HEK293 (cell line): ENCODE results near the gene TAP2.

Source experiments
- TF ChIP-seq, protein P1 (sequence below): fragments of 450-650 bp; formaldehyde crosslinking; IDR thresholded peaks from 2 replicates; pipeline ENCODE4 v1.5.1; 2016; ENCODE audit warnings: missing biosample characterization, missing genetic modification characterization
- TF ChIP-seq, protein P2 (sequence below): fragments of 450-650 bp; formaldehyde crosslinking; conservative IDR thresholded peaks from 2 replicates; pipeline ENCODE4 v1.5.1; 2016; ENCODE audit warnings: low read depth, missing biosample characterization, missing genetic modification characterization

DNA sequence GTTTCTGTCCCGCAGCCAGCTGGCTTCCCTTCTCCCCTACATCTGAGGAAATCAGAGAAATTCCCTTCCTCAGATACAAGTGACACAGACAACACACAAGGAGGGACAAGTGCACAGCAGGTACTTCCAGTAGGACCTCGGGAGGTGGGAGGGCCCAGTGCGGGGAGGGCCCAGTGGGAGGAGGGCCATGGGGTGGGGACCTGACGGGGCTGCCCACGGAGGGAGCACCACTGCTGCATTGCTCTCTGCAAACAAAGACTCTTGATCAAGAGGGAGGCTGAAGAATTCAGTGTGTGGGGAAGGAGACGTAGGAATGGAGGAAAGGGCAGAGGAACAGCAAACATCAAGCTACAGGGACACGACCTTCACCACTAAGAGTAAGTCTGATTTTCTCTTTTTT lies 9.0 kb downstream of the TAP2 start:
- TF ChIP-seq, protein P1, sequence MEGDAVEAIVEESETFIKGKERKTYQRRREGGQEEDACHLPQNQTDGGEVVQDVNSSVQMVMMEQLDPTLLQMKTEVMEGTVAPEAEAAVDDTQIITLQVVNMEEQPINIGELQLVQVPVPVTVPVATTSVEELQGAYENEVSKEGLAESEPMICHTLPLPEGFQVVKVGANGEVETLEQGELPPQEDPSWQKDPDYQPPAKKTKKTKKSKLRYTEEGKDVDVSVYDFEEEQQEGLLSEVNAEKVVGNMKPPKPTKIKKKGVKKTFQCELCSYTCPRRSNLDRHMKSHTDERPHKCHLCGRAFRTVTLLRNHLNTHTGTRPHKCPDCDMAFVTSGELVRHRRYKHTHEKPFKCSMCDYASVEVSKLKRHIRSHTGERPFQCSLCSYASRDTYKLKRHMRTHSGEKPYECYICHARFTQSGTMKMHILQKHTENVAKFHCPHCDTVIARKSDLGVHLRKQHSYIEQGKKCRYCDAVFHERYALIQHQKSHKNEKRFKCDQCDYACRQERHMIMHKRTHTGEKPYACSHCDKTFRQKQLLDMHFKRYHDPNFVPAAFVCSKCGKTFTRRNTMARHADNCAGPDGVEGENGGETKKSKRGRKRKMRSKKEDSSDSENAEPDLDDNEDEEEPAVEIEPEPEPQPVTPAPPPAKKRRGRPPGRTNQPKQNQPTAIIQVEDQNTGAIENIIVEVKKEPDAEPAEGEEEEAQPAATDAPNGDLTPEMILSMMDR (tag by site-specific recombination): no peak
- TF ChIP-seq, protein P2, sequence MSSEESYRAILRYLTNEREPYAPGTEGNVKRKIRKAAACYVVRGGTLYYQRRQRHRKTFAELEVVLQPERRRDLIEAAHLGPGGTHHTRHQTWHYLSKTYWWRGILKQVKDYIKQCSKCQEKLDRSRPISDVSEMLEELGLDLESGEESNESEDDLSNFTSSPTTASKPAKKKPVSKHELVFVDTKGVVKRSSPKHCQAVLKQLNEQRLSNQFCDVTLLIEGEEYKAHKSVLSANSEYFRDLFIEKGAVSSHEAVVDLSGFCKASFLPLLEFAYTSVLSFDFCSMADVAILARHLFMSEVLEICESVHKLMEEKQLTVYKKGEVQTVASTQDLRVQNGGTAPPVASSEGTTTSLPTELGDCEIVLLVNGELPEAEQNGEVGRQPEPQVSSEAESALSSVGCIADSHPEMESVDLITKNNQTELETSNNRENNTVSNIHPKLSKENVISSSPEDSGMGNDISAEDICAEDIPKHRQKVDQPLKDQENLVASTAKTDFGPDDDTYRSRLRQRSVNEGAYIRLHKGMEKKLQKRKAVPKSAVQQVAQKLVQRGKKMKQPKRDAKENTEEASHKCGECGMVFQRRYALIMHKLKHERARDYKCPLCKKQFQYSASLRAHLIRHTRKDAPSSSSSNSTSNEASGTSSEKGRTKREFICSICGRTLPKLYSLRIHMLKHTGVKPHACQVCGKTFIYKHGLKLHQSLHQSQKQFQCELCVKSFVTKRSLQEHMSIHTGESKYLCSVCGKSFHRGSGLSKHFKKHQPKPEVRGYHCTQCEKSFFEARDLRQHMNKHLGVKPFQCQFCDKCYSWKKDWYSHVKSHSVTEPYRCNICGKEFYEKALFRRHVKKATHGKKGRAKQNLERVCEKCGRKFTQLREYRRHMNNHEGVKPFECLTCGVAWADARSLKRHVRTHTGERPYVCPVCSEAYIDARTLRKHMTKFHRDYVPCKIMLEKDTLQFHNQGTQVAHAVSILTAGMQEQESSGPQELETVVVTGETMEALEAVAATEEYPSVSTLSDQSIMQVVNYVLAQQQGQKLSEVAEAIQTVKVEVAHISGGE (tag by site-specific recombination): no peak
